Colonic mucosa (tissue), 4 donors: Measurements from ENCODE around the gene CRYGS. TPM values are rescaled to one million over a fixed set of nuclear protein-coding genes. Genes with fewer than 3 reads are reported as not detected.

Experiments used
- DNase-seq: peaks from one replicate; pipeline ENCODE4 v3.0.0-alpha.2; 2020
- H3K27ac ChIP-seq: fragments of 200-600 bp; one replicate; pipeline ENCODE4 v1.8.0; 2021
- H3K27me3 ChIP-seq: fragments of 200-600 bp; one replicate; pipeline ENCODE4 v1.8.0; 2021
- H3K36me3 ChIP-seq: fragments of 200-600 bp; one replicate; pipeline ENCODE4 v1.8.0; 2021
- H3K4me1 ChIP-seq: fragments of 200-600 bp; one replicate; pipeline ENCODE4 v1.8.0; 2021; ENCODE audit warnings: mild to moderate bottlenecking
- H3K4me3 ChIP-seq: fragments of 200-600 bp; one replicate; pipeline ENCODE4 v1.8.0; 2021
- H3K9ac ChIP-seq, 2 donors: one replicate each; pipeline ENCODE4 v1.7.0; 2013; ENCODE audit warnings: control low read depth in 2 of 2, low read depth in 2 of 2, low read length in 2 of 2
- H3K9me3 ChIP-seq: fragments of 200-600 bp; one replicate; pipeline ENCODE4 v1.8.0; 2021
- CTCF ChIP-seq: fragments of 200-600 bp; IDR thresholded peaks from one replicate; pipeline ENCODE4 v1.8.0; 2022; ENCODE audit warnings: antibody characterized with exemption, mild to moderate bottlenecking
- intact Hi-C: fragments of 100-400 bp; cut with DNase I; formaldehyde crosslinking; loops from one replicate; pipeline ENCODE4 v1.14.1; 2022
- total RNA-seq, 2 donors: library from RNA; stranded (reverse); fragmentation: NEBNext Ultra II Directional in 1 of 2; extraction: Animal tissue kit (Norgen Biotek cat#: 25700) in 1 of 2; gene quantifications; one replicate each; pipeline ENCODE4 v1.2.1, GENCODE V29; 2021
- donor health status: healthy.
- donor health status: DM: no; HTN: no; CAD: no.
- donor health status: DM: no; HTN: no; CAD: no.

Gene CRYGS
- total RNA-seq, 2 donors from 2014 or later = 2.3 to 2.6 TPM

DNA sequence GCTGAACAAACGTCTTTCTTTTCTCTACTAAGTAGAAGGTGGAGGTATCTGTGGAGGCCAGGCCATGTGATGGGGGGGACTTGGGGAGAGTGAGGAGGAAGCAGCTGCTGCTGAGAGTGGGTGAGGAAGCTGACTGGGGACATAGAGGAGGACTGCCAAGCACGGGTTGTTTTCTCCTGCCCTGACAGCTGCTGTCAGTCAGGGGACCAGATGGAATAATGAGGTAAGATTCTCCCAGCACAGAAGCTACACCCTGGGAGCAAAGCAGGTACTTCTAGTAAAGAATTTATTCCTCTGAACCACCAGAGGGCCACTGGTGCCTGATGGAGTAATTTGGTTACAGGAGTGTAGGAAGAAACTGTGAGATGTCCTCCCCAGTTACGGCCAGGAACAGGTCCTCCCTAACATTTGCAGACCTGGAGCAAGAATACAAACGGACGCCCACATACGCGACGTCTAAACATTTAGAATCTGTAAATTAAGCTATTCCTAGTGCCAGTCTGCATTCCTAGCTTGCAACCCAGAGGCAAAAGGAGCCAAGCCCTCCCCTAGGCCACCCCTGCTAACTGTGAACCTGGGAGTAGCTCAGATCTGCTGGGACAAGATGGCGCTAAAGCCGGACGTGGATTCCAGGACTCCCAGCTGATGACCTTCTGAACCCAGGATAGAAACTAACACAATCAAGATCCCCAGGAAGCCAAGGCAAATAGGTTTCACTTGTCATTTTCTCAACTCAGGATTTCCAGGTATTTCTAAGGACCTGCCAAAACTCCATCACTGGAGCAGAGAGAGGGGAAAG, 14.8 kb downstream of the CRYGS start:
- Histone ChIP-seq H3K27me3 (no peaks in the 10 kb centered on the region), H3K9ac (no peak overlapping the region), H3K9me3 (no peaks in the 10 kb centered on the region), H3K27ac (no peak overlapping the region), H3K4me3 (no peak overlapping the region), H3K36me3 (no peaks in the 10 kb centered on the region), H3K4me1 (no peaks in the 10 kb centered on the region)
- DNase-seq = no peak
- TF ChIP-seq CTCF = no peak
- intact Hi-C loops = no loop called here

DNA sequence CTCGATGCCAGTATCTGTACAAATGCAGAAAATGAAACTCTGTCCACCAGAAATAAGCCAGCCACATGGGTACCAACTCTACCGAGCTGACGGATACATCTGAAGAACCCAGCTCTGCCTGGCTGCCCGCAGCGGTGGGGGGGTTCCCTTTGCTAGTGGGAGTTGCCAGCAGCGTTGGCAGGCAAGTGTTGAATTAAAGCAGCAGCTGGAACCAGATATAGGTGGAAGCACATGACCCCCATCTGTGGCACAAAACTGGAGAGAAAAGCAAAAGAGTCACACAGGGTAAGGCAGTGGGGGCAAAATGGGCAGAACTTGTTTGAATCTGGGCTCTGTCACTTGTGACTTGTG, 17.9 kb downstream of the CRYGS start:
- no peaks in the 10 kb centered on the region for H3K36me3 ChIP-seq
- TF ChIP-seq CTCF = no peak
- H3K9me3 ChIP-seq = no peaks in the 10 kb centered on the region
- no peaks in the 10 kb centered on the region for H3K27me3 ChIP-seq
- intact Hi-C loops = no loop called here
- no peak overlapping the region for H3K9ac ChIP-seq
- H3K4me3 ChIP-seq = no peak overlapping the region
- no peak overlapping the region for H3K27ac ChIP-seq
- H3K4me1 ChIP-seq = no peaks in the 10 kb centered on the region
- no peak for DNase-seq

DNA sequence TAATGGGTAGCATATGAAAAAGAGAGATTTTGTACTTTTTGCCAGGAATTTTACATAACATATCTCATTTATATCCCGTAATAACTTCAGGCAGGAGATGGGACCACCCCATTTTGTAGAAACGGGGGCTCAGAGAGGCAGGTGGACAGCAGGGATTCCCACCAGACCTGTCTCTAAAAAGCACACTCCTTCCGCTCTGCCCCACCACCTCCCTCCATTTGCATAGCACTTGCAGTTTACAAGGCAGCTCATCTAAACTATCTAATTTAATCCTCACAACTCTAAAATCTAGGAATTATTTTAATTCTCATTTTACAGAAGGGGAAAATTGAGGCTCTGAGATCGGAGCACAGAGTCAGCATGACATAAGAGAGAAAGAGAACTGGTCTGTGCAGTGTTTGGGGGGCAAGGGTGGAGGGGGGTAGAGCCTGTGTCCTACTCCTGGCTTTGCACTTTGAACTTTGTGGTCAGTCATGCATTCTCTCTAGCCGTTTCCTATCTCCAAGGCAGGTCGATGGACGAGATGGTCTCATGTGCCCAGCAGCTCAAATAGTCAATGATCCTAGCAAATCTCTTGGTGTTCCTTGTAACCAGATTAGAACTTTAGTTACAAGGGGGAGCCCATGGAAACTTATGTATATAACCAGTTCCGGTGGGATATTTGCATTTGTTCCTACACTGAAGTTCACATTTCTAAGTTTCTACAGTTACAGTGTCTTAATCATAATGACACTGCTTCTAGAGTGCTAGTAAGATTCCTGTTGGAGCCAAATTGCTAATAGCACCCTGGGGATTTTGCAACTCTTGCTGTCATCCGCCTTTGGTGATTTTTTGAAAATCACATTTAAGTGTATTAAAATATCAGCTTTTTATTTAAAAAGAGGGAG, 18.6 kb downstream of the CRYGS start:
- no peak for TF ChIP-seq CTCF
- no peak for DNase-seq
- Histone ChIP-seq H3K4me3 (no peak overlapping the region), H3K27ac (no peak overlapping the region), H3K36me3 (no peaks in the 10 kb centered on the region), H3K9ac (no peak overlapping the region), H3K9me3 (no peaks in the 10 kb centered on the region), H3K27me3 (no peaks in the 10 kb centered on the region), H3K4me1 (no peaks in the 10 kb centered on the region)
- intact Hi-C loops = no loop called here

GRCh38 chr3:186524616-186525015, 19.6 kb downstream of the CRYGS start:
- Histone ChIP-seq H3K27ac (no peak overlapping the region), H3K27me3 (no peaks in the 10 kb centered on the region), H3K4me1 (no peaks in the 10 kb centered on the region), H3K9me3 (no peaks in the 10 kb centered on the region), H3K9ac (no peak overlapping the region), H3K36me3 (no peaks in the 10 kb centered on the region), H3K4me3 (no peak overlapping the region)
- no peak for TF ChIP-seq CTCF
- no peak for DNase-seq
- intact Hi-C loops = no loop called here

DNA sequence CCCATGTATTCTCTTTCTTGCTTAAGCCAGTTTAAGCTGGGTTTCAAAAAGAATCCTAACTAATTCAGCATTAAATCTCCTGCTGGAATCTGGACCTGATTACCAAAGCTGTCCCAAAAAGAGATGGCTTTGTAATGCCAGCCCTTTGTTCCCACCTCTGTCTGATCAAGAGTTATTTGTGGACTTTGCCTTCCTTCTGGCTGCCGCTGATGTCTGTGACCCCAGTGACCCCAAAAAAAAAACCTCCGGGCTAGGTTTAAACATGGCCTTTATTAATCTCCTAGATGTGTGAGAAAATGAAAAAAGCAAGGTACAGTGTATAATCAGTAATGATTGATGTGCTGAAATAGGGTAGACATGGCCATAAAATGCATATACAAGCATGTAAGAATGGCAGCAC, 20.7 kb downstream of the CRYGS start:
- Histone ChIP-seq H3K27me3 (no peaks in the 10 kb centered on the region), H3K4me3 (no peak overlapping the region), H3K27ac (no peak overlapping the region), H3K9ac (no peak overlapping the region), H3K9me3 (no peaks in the 10 kb centered on the region), H3K4me1 (no peaks in the 10 kb centered on the region), H3K36me3 (no peaks in the 10 kb centered on the region)
- DNase-seq = no peak
- TF ChIP-seq CTCF = no peak
- intact Hi-C loops = no loop called here
